OCI-LY7 (cell line): ENCODE measurements around the gene KCNMA1. TPM values are rescaled to one million over a fixed set of nuclear protein-coding genes. Genes with fewer than 3 reads are reported as not detected.

Experiments used
- BruUV-seq: library from RNA; stranded (reverse); fragments of 400-500 nt; replicated peaks from 2 replicates; lab custom pipeline; 2021; lab: Mats Ljungman, UMichigan
- CTCF ChIA-PET: fragments of 300-600 bp; sonication (Branson Sonifier 250); formaldehyde crosslinking; loops from one replicate; lab custom pipeline; 2022; ENCODE audit warnings: antibody characterized with exemption; ENCODE audit not compliant: unreplicated experiment; lab: Charles Lee
- POLR2A ChIA-PET: fragments of 300-600 bp; sonication (Branson Sonifier 250); formaldehyde crosslinking; loops from one replicate; lab custom pipeline; 2022; ENCODE audit warnings: antibody characterized with exemption; lab: Charles Lee
- DNase-seq: peaks from one replicate; pipeline ENCODE4 v3.0.0-alpha.2; 2015; ENCODE audit warnings: low spot score
- H2AFZ ChIP-seq: fragments of 200-600 bp; sonication (generic), shearing (Covaris generic); 2 replicates; pipeline ENCODE4 v1.6.1; 2014; ENCODE audit warnings: mild to moderate bottlenecking, antibody characterized with exemption, low read length, moderate library complexity
- H3K27ac ChIP-seq: fragments of 200-600 bp; sonication (generic); 2 replicates; pipeline ENCODE4 v1.5.1; 2014; ENCODE audit warnings: mixed run types, low read depth, mild to moderate bottlenecking, moderate library complexity, low read length, inconsistent platforms; ENCODE audit not compliant: poor library complexity, severe bottlenecking
- H3K36me3 ChIP-seq: fragments of 200-600 bp; sonication (generic); 2 replicates; pipeline ENCODE4 v1.6.1; 2014; ENCODE audit warnings: mild to moderate bottlenecking, antibody characterized with exemption, low read length, moderate library complexity, mixed read lengths; ENCODE audit not compliant: insufficient read depth
- H3K4me1 ChIP-seq: fragments of 200-600 bp; sonication (generic); 2 replicates; pipeline ENCODE4 v1.5.1; 2014; ENCODE audit warnings: mild to moderate bottlenecking, low read length; ENCODE audit not compliant: insufficient read depth, poor library complexity, severe bottlenecking
- H3K4me2 ChIP-seq: fragments of 200-600 bp; sonication (generic); 2 replicates; pipeline ENCODE4 v1.6.1; 2014; ENCODE audit warnings: mild to moderate bottlenecking, low read length
- H3K4me3 ChIP-seq: fragments of 200-600 bp; sonication (generic); 2 replicates; pipeline ENCODE4 v1.5.1; 2014; ENCODE audit warnings: mild to moderate bottlenecking, low read depth, low read length; ENCODE audit not compliant: poor library complexity, severe bottlenecking
- H3K79me2 ChIP-seq: fragments of 200-600 bp; sonication (generic); 2 replicates; pipeline ENCODE4 v1.6.1; 2016; ENCODE audit warnings: low read depth, mild to moderate bottlenecking, low read length, moderate library complexity, mixed read lengths; ENCODE audit not compliant: insufficient read depth
- H3K9me2 ChIP-seq: fragments of 200-600 bp; sonication (generic); 2 replicates; pipeline ENCODE4 v1.6.1; 2016; ENCODE audit warnings: mild to moderate bottlenecking, low read length, mixed read lengths; ENCODE audit not compliant: insufficient read depth
- H3K9me3 ChIP-seq: fragments of 200-600 bp; sonication (generic); 2 replicates; pipeline ENCODE4 v1.6.1; 2014; ENCODE audit warnings: mild to moderate bottlenecking, mixed run types, low read length, mixed read lengths
- H4K20me1 ChIP-seq: fragments of 200-600 bp; sonication (generic); 2 replicates; pipeline ENCODE4 v1.6.1; 2014; ENCODE audit warnings: mild to moderate bottlenecking, antibody characterized with exemption, low read length, moderate library complexity, mixed read lengths; ENCODE audit not compliant: insufficient read depth
- CTCF ChIP-seq: fragments of 200-600 bp; sonication (generic); conservative IDR thresholded peaks from 2 replicates; pipeline ENCODE4 v1.5.1; 2014; ENCODE audit warnings: mild to moderate bottlenecking, antibody characterized with exemption, low read length, moderate library complexity, mixed read lengths
- EZH2phosphoT487 ChIP-seq: fragments of 200-600 bp; sonication (generic); IDR thresholded peaks from 2 replicates; pipeline ENCODE4 v1.6.1; 2018; ENCODE audit warnings: low read depth, borderline replicate concordance, mild to moderate bottlenecking, mixed run types, antibody characterized with exemption, low read length, moderate library complexity, mixed read lengths
- intact Hi-C: fragments of 100-400 bp; cut with micrococcal nuclease; formaldehyde crosslinking; loops from one replicate; pipeline ENCODE4 v1.10.0; 2022; ENCODE audit not compliant: unreplicated experiment
- total RNA-seq, 2 experiments: library from RNA; depleted of rRNA in 1 of 2; stranded (reverse); fragments of >200 nt in 1 of 2; shearing (Covaris generic) in 1 of 2; gene quantifications; 2 replicates each; pipeline ENCODE4 v1.2.3, GENCODE V29; 2014 to 2022

The KCNMA1 gene
- total RNA-seq, 2 experiments from 2014 or later: not detected

DNA sequence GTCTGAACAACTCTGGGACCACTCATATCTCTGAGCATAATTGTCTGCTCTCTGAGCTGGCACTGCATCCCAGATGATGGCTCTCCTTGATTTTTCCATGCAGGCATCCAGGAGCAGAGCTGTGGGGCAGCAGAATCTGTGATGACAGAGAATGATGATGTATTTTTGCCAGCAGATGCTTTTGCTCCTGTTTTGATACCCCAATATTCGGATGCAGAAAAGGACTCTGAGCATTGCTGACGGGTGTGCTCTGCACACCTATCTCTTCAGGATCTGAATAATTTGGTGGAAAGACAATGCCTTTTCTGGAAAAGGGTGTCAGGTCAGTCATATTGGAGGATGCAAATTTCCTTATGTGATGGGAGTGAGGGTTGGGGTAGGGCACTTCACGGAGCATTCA, 735.9 kb downstream of the KCNMA1 start:
- Histone ChIP-seq H3K9me2 (no peaks in the 10 kb centered on the region), H3K9me3 (no peaks in the 10 kb centered on the region), H3K4me3 (no peak overlapping the region), H3K4me1 (no peaks in the 10 kb centered on the region), H3K36me3 (no peaks in the 10 kb centered on the region), H3K27ac (no peak overlapping the region), H3K79me2 (no peaks in the 10 kb centered on the region), H4K20me1 (no peaks in the 10 kb centered on the region), H3K4me2 (no peak overlapping the region), H2AFZ (no peak overlapping the region)
- intact Hi-C loops: no loop called here
- ChIA-PET POLR2A (no interaction called here), CTCF (no interaction called here)
- BruUV-seq: no TSS peak
- no peak for DNase-seq
- no peak for TF ChIP-seq CTCF
- no peak for TF ChIP-seq EZH2phosphoT487

- ChIA-PET CTCF (no interaction called here), POLR2A (no interaction called here)
- Histone ChIP-seq H4K20me1 (no peaks in the 10 kb centered on the region), H3K36me3 (no peaks in the 10 kb centered on the region), H3K4me1 (no peaks in the 10 kb centered on the region), H3K9me2 (no peaks in the 10 kb centered on the region), H3K79me2 (no peaks in the 10 kb centered on the region), H3K27ac (no peak overlapping the region), H2AFZ (no peak overlapping the region), H3K4me2 (no peak overlapping the region), H3K9me3 (no peaks in the 10 kb centered on the region), H3K4me3 (no peak overlapping the region)
- no peak for TF ChIP-seq EZH2phosphoT487
- no TSS peak for BruUV-seq
- DNase-seq: no peak
- intact Hi-C loops: no loop called here
Measured at GRCh38 chr10:76899490-76899889, 738.1 kb downstream of the KCNMA1 start.

DNA sequence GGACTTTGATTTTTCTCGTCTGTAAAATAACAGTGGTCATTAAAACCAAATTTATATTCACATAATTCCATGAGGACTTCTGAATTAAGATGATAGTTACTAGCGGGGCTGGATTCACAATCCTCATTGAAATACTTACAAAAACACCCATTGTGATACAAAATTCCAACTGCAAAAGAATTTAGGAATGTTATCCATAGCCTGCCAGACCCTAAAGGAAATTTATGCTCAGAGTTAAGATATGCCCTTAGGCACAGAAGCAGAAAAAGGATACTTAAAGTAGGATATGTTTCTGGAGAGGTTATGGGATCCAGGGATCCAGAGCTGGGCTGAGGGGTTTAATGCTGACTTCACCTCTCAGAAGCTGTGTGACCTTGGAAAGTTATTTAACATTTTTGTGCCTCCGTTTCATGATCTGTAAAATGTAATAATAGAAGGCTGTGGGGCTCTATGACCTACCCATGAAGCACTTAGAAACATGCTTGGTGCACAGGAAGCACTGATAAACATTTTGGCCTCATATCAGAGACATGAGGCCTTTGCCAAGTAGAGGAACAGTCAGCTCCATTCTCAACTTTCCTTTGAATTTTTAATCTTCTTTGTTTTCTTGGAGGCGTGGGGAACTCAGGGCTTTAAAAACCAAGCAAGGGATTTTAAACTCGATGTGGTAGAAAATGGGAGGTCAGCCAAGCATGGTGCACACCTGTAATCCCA, 744.7 kb downstream of the KCNMA1 start:
- ChIA-PET POLR2A (interaction anchor here (0.5 kb wide), 1 partner anchor 68 kb away, joined by 7 read pairs; no protein-coding TSS in a partner anchor), CTCF (no interaction called here)
- intact Hi-C loops: no loop called here
- Histone ChIP-seq H4K20me1 (no peaks in the 10 kb centered on the region), H3K27ac (no peak overlapping the region), H3K4me2 (no peak overlapping the region), H3K79me2 (no peaks in the 10 kb centered on the region), H3K9me2 (no peaks in the 10 kb centered on the region), H3K36me3 (no peaks in the 10 kb centered on the region), H3K4me1 (no peaks in the 10 kb centered on the region), H3K9me3 (no peaks in the 10 kb centered on the region), H2AFZ (no peak overlapping the region), H3K4me3 (no peak overlapping the region)
- no peak for DNase-seq
- no TSS peak for BruUV-seq
- TF ChIP-seq EZH2phosphoT487: no peak
- no peak for TF ChIP-seq CTCF
